ENCODE measurements around the gene MXRA8.

MXRA8 gene

DNA sequence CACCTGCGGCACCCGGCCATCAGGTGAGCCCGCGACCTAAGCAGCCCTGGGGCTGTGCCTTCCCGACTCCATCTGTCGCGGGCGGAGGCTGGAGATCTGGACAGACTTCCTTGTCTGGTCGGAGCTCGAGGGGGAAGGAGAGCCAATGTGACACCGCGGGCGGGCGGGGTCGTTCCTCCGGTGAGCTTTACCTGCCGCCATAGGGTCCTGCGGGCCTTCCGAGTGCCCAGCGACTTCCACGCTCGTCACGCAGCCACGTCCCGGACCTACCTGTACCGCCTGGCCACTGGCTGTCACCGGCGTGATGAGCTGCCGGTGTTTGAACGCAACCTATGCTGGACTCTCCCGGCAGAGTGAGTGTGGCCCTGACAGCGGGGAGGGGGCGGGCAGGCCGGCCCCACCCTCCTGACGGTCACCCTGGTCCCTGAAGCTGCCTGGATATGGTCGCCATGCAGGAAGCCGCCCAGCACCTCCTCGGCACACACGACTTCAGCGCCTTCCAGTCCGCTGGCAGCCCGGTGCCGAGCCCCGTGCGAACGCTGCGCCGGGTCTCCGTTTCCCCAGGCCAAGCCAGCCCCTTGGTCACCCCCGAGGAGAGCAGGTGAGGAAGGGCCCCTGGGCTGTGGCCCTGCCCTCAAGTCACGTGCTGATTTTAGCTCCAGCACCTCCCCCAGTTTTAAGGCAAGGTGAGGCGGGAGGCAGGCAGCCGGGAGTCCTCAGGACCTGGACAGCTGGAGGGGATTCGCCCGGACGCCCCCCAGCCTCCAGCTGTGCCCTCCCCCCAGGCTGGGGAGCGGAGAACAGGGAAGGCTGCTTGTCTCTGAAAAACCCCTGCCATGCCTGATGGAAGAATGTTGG, 48.9 kb downstream of the MXRA8 start:
- no peaks in the 10 kb centered on the region for H3K27me3 ChIP-seq
- peak overlapping the region; percentile 97 for H3K4me3 ChIP-seq
- H3K4me2 ChIP-seq: peak overlapping the region; percentile 99
- H4K20me1 ChIP-seq: peaks cover 85% of the 10 kb centered on the region
- H3K9ac ChIP-seq: peak overlapping the region; percentile 93
- peaks cover 41% of the 10 kb centered on the region for H3K4me1 ChIP-seq
- no peak for TF ChIP-seq Cebpa-rat (IDR thresholded peaks at IDR 0.05)
- H3K9me3 ChIP-seq: no peaks in the 10 kb centered on the region
- H3K36me3 ChIP-seq: peaks cover 51% of the 10 kb centered on the region
- H3K27ac ChIP-seq: peak overlapping the region; percentile 94

DNA sequence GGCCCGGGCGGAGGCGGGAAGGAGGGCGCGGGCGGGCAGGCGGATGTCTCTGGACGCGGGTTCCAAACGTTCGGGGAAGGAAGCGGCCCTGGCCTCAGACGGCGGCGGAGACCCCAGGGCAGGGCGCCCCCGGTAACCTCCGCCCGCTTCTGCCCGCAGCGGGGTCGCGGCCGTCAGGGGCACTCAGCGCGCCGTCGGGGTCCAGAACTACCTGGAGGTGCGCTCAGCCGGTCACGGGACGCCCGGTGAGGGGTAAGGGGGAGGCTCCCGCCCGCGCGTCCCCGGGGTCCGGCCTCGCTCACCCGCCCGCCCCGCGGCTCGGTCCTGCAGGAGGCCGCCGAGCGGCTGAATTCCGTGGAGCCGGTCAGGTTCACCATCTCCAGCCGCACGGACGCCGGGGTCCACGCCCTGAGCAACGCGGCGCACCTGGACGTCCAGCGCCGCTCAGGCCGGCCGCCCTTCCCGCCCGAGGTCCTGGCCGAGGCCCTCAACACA, 49.6 kb downstream of the MXRA8 start:
- peaks cover 85% of the 10 kb centered on the region for H4K20me1 ChIP-seq
- no peaks in the 10 kb centered on the region for H3K9me3 ChIP-seq
- peaks cover 44% of the 10 kb centered on the region for H3K36me3 ChIP-seq
- H3K27ac ChIP-seq: peak overlapping the region; percentile 94
- peak overlapping the region; percentile 93 for H3K9ac ChIP-seq
- H3K4me3 ChIP-seq: peak overlapping the region; percentile 97
- H3K4me2 ChIP-seq: peak overlapping the region; percentile 99
- no peak for TF ChIP-seq Cebpa-rat (IDR thresholded peaks at IDR 0.05)
- peaks cover 48% of the 10 kb centered on the region for H3K4me1 ChIP-seq
- H3K27me3 ChIP-seq: no peaks in the 10 kb centered on the region

DNA sequence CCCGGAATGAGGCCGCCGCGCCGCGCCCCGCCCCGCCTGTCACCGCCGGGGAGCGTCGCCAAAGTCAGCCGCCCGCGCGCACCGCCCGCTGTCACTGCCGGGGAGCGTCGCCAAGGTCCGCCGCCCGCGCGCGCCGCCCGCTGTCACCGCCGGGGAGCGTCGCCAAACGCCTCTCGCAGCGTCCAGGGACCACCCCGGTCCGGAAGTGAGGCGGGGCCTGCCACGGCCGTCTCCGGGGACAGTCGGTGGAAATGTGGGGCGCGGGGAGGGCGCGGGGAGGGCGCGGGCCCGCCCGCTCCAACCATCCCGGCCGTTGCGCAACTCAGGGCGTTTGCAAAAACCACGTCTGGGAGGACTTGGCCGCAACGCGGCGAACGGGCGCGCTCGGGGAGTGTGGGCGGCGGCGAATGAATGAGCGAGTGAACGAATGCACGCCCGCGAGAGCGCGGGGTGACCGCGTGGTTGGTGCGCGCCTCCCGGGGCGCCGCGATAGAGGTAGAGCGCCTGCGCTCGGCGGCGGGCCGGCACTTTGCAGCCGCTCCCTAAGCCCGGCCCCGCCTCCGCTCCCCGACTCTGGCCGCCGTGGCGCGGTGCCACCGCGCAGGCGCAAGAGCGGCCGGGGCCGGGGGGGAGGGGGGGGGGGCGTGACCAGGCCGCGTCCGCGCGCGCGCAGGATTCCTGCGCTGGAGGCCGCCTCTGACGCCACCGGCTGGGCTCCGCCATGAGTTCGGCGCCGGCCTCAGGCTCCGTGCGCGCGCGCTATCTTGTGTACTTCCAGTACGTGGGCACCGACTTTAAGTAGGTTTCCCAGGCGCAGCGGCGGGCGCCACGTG, 50.2 kb downstream of the MXRA8 start, which contains the start of the genes ACAP3 and PUSL1:
TSS of gene ACAP3 (minus strand) at position 8 of the 833 bp plus-strand sequence. CDS start 115 bp downstream, outside the sequence.
TSS of gene PUSL1 (plus strand) at position 675 of the 833 bp plus-strand sequence. CDS start at position 722, 47 bp downstream.
- Histone ChIP-seq H3K4me2 (peak within 1 kb of the TSS; percentile 99), H3K4me3 (peak within 1 kb of the TSS; percentile 97), H3K27me3 (no peaks in the 10 kb centered on the region), H3K27ac (peak within 1 kb of the TSS; percentile 94), H3K36me3 (peaks cover 37% of the 10 kb centered on the region), H3K9me3 (no peaks in the 10 kb centered on the region), H3K4me1 (peaks cover 54% of the 10 kb centered on the region), H4K20me1 (peaks cover 85% of the 10 kb centered on the region), H3K9ac (peak within 1 kb of the TSS; percentile 93)
- TF ChIP-seq Cebpa-rat (IDR thresholded peaks at IDR 0.05): peak; percentile 100

DNA sequence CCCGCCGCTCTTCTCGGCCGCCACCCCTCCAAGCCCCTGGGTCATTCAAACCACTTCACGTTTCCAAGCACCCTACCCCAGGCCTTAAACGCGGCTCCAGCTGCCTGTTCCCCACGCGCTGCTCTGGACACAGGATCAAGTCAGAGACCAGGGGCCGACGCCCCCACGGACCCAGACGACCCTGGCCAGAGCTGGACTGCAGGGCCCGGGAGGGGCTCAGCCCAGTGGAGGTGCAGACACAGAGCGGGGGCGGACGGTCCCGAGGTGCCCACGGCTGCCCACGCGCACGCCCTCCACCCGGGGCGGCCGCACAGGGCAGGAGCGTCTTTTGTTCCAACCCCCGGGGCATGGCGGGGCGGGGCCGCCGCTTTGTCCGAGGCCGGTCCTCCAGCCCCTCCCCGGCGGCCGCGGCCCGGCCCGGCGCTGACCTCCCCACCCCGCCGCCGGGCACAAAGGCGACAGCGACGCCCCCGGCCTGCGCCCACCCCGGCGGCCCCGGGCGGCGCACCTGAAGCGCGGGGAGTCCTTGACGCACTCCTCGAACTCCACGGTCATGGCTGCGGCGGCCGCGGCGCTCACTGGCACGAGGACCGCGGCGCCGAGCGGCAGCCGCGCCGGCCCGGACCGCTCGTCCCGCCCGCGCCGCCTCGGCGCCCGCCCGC, 51.0 kb downstream of the MXRA8 start:
- Histone ChIP-seq H3K9ac (peak overlapping the region; percentile 93), H3K4me3 (peak overlapping the region; percentile 97), H3K36me3 (peaks cover 30% of the 10 kb centered on the region), H3K4me2 (peak overlapping the region; percentile 99), H4K20me1 (peaks cover 84% of the 10 kb centered on the region), H3K27me3 (no peaks in the 10 kb centered on the region), H3K27ac (peak overlapping the region; percentile 94), H3K4me1 (peaks cover 58% of the 10 kb centered on the region), H3K9me3 (no peaks in the 10 kb centered on the region)
- TF ChIP-seq Cebpa-rat (IDR thresholded peaks at IDR 0.05): no peak

DNA sequence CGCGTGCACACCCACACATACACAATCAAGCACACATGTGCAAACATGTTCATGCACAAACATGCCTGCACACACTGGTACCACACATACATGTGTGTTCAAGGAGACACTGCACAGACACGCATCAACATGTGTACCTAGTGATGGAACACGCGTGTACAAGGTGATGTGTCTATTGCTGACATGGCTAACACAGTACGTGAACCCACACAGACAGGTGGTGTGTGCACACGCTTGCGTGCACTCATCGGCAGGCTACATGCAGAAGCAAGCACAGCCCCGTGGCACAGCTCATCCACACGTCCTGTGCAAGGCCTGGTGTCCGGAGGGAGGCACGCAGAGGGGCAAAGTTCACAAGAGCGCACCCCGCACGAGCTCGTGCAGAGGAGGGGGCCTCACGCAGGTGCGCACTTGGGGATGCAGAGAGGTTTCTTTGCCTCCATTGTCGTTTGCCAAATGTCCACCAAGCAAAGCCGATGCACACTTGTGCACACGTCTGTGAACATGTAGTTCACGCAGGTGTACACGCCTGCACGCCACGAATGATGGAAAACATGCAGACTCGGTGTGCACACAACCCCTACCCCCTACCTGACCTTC, 51.6 kb downstream of the MXRA8 start:
- no peak for TF ChIP-seq Cebpa-rat (IDR thresholded peaks at IDR 0.05)
- H3K4me2 ChIP-seq: peak overlapping the region; percentile 99
- peaks cover 24% of the 10 kb centered on the region for H3K36me3 ChIP-seq
- no peaks in the 10 kb centered on the region for H3K9me3 ChIP-seq
- peaks cover 87% of the 10 kb centered on the region for H4K20me1 ChIP-seq
- no peaks in the 10 kb centered on the region for H3K27me3 ChIP-seq
- H3K4me3 ChIP-seq: peak overlapping the region; percentile 97
- no peak overlapping the region for H3K27ac ChIP-seq
- H3K9ac ChIP-seq: peak overlapping the region; percentile 93
- H3K4me1 ChIP-seq: peaks cover 58% of the 10 kb centered on the region

DNA sequence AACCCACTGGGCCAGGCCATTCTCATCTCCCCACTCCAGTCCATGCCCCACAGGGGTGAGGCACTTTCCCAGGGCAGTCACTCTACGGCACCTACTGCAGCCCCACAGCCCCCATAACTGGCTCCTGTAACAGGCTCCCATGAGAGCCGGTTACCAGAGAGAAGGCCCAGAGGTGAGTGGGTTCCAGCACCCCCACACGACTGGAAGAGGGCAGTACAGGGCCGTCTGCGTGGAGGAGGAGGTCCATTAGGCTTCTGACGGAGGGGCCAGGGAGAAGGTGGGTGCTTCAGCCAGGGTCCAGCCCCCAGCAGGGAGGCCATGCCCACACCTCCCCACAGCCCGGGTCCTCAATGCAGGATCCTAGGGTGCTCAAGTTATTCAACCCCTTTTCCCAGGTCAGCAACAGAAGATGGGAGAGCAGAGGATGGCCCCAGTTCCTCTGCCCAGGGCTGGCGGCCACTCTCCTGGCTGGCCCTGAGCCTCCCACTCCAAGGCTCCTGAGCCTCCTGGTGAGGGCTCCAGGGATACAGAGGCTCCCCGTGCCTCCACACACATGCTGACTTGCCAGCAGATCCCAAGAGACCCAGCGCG, 52.2 kb downstream of the MXRA8 start:
- Histone ChIP-seq H3K27me3 (no peaks in the 10 kb centered on the region), H3K4me1 (peaks cover 58% of the 10 kb centered on the region), H3K4me3 (peak overlapping the region; percentile 97), H3K27ac (peak overlapping the region; percentile 74), H3K36me3 (peaks cover 18% of the 10 kb centered on the region), H3K4me2 (peak overlapping the region; percentile 99), H3K9me3 (no peaks in the 10 kb centered on the region), H4K20me1 (peaks cover 87% of the 10 kb centered on the region), H3K9ac (peak overlapping the region; percentile 93)
- TF ChIP-seq Cebpa-rat (IDR thresholded peaks at IDR 0.05): no peak

DNA sequence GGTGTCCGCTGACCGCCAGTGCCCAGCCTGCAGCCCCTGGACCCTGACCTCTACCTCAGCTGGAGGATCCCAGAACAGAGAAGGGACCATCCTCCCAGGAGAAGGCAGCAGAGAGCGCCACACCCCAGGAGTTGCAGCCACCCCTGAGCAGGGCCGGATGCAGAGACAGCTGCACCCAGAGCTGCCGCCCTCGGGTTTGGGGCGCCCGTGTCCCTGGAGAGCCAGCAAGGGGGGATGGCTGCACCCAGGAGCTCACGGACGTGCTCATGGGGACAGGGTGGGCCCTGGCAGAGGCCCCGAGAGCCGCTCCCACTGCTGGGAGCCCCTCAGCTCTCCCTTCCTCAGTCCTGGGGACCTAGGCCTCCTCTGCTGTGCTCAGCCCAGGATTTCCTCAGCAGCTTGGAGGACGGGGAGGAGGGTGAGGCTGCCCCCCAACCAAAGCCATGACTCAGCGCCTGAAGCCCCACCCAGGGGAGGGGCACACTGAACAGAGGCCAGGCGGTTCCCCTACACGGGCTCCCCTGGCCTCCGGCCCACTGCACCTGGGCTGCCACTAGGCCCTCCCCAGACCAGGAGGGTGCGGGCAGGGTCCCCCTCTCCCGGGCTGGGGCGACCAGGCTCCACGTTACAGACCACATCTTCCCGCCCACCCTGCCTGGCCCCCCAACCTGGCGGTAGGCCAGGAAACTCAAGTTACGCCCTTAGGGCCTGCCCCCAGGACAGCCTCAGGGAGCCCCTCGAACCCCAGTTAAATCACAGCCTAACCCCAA, 52.9 kb downstream of the MXRA8 start:
- no peak for TF ChIP-seq Cebpa-rat (IDR thresholded peaks at IDR 0.05)
- Histone ChIP-seq H3K9me3 (no peaks in the 10 kb centered on the region), H3K27me3 (no peaks in the 10 kb centered on the region), H3K4me1 (peaks cover 58% of the 10 kb centered on the region), H4K20me1 (peaks cover 87% of the 10 kb centered on the region), H3K4me2 (peak overlapping the region; percentile 99), H3K9ac (peak overlapping the region; percentile 93), H3K4me3 (peak overlapping the region; percentile 97), H3K27ac (peak overlapping the region; percentile 74), H3K36me3 (peaks cover 11% of the 10 kb centered on the region)

Data from BLaER1 (cell line).